H1 (cell line): ENCODE measurements around the gene GPSM3. TPM values are rescaled to one million over a fixed set of nuclear protein-coding genes. Genes with fewer than 3 reads are reported as not detected.

Experiments used
- CTCF ChIA-PET: fragments of 300-600 bp; sonication (Branson Sonifier 250); formaldehyde crosslinking; loops from one replicate; lab custom pipeline; 2021; ENCODE audit not compliant: partially characterized antibody; lab: Charles Lee
- POLR2A ChIA-PET: fragments of 300-600 bp; sonication (Branson Sonifier 250); formaldehyde crosslinking; loops from one replicate; lab custom pipeline; 2021; ENCODE audit warnings: inconsistent platforms; ENCODE audit not compliant: partially characterized antibody; lab: Charles Lee
- DNase-seq, 2 experiments: peaks; one replicate each; pipeline versions ENCODE4 v3.0.0 to v3.0.0-alpha.2; 2010 to 2022; ENCODE audit warnings: low spot score in 2 of 2, low read depth in 1 of 2, mixed read lengths in 1 of 2
- FAIRE-seq: peaks from 2 replicates; lab custom pipeline; 2011; peaks lifted over from hg19 to GRCh38; lab: Jason Lieb, UNC
- H2AFZ ChIP-seq: 2 replicates; pipeline ENCODE4 v1.8.1; 2012; ENCODE audit warnings: low read length, inconsistent platforms
- H2AK5ac ChIP-seq: 2 replicates; pipeline ENCODE4 v1.6.1; 2013; ENCODE audit warnings: low read depth, low read length
- H2BK120ac ChIP-seq: replicated peaks from 2 replicates; pipeline ENCODE3; 2013; ENCODE audit warnings: low read depth, low read length, inconsistent platforms
- H2BK12ac ChIP-seq: 2 replicates; pipeline ENCODE4 v1.6.1; 2013; ENCODE audit warnings: low read depth, low read length
- H2BK15ac ChIP-seq: 2 replicates; pipeline ENCODE4 v1.6.1; 2013; ENCODE audit warnings: low read length
- H2BK20ac ChIP-seq: 2 replicates; pipeline ENCODE4 v1.6.1; 2013; ENCODE audit warnings: low read length
- H2BK5ac ChIP-seq: 2 replicates; pipeline ENCODE4 v1.6.1; 2013; ENCODE audit warnings: low read depth, low read length
- H3K14ac ChIP-seq: 2 replicates; pipeline ENCODE4 v1.6.1; 2013; ENCODE audit warnings: inconsistent platforms; ENCODE audit not compliant: insufficient read length
- H3K18ac ChIP-seq: 2 replicates; pipeline ENCODE4 v1.6.1; 2013; ENCODE audit warnings: low read length; ENCODE audit errors: extremely low read depth
- H3K23ac ChIP-seq: 2 replicates; pipeline ENCODE4 v1.6.1; 2013; ENCODE audit warnings: inconsistent platforms; ENCODE audit not compliant: insufficient read length
- H3K23me2 ChIP-seq: 2 replicates; pipeline ENCODE4 v1.6.1; 2013; ENCODE audit warnings: low read depth, low read length
- H3K27ac ChIP-seq: 2 replicates; pipeline ENCODE4 v1.6.1; 2011; ENCODE audit warnings: low read depth, low read length, inconsistent platforms
- H3K27me3 ChIP-seq, 4 experiments: replicated peaks in 1 of 4; 1 replicate in 1 of 4; 2 replicates in 3 of 4; pipeline versions ENCODE4 v1.6.1 to v1.8.1; 2011 to 2013; ENCODE audit warnings: low read length in 3 of 4, mild to moderate bottlenecking in 3 of 4, inconsistent platforms in 2 of 4, mixed read lengths in 2 of 4, moderate library complexity in 1 of 4; ENCODE audit not compliant: control insufficient read depth in 3 of 4, insufficient read depth in 3 of 4; ENCODE audit errors: extremely low read depth in 1 of 4
- H3K36me3 ChIP-seq, 4 experiments: 2 replicates each; pipeline versions ENCODE4 v1.6.1 to v1.8.1; 2011 to 2013; ENCODE audit warnings: mild to moderate bottlenecking in 4 of 4, low read length in 3 of 4, moderate library complexity in 2 of 4, control low read depth in 1 of 4, inconsistent platforms in 1 of 4; ENCODE audit not compliant: insufficient read depth in 4 of 4, control insufficient read depth in 2 of 4
- H3K4ac ChIP-seq: replicated peaks from 2 replicates; pipeline ENCODE3; 2013; ENCODE audit warnings: low read length, low read depth, mixed read lengths, inconsistent platforms; ENCODE audit not compliant: insufficient read length
- H3K4me1 ChIP-seq, 4 experiments: replicated peaks in 1 of 4; 1 replicate in 1 of 4; 2 replicates in 3 of 4; pipeline versions ENCODE4 v1.6.1 to v1.8.1; 2011 to 2013; ENCODE audit warnings: low read length in 3 of 4, inconsistent platforms in 2 of 4, mixed read lengths in 1 of 4; ENCODE audit not compliant: insufficient read depth in 4 of 4, control insufficient read depth in 3 of 4
- H3K4me2 ChIP-seq, 2 experiments: 2 replicates each; pipeline versions ENCODE4 v1.6.1 to v1.8.1; 2011 to 2013; ENCODE audit warnings: low read depth in 2 of 2, low read length in 2 of 2, control low read depth in 1 of 2, inconsistent platforms in 1 of 2, mild to moderate bottlenecking in 1 of 2; ENCODE audit not compliant: insufficient read depth in 1 of 2
- H3K4me3 ChIP-seq, 4 experiments: fragments of 200-600, 300-600 bp in 1 of 4; sonication (generic), shearing (Covaris generic), sonication (Bioruptor Twin) in 1 of 4; 2 replicates each; pipeline versions ENCODE4 v1.5.1 to v1.8.1; 2011 to 2016; ENCODE audit warnings: low read length in 4 of 4, low read depth in 3 of 4, control low read depth in 2 of 4, inconsistent platforms in 2 of 4, mild to moderate bottlenecking in 2 of 4, mixed read lengths in 1 of 4, moderate library complexity in 1 of 4; ENCODE audit not compliant: insufficient read depth in 2 of 4; ENCODE audit errors: extremely low read depth in 1 of 4
- H3K56ac ChIP-seq: replicated peaks from 2 replicates; pipeline ENCODE3; 2013; ENCODE audit warnings: low read depth, mild to moderate bottlenecking, mixed read lengths, low read length, inconsistent platforms; ENCODE audit not compliant: insufficient read length
- H3K79me1 ChIP-seq: 2 replicates; pipeline ENCODE4 v1.6.1; 2013; ENCODE audit warnings: low read depth, low read length, control low read depth
- H3K79me2 ChIP-seq, 2 experiments: 2 replicates each; pipeline versions ENCODE4 v1.6.1 to v1.8.1; 2012 to 2013; ENCODE audit warnings: low read length in 2 of 2, mild to moderate bottlenecking in 2 of 2, inconsistent platforms in 1 of 2; ENCODE audit not compliant: insufficient read depth in 2 of 2, control insufficient read depth in 1 of 2
- H3K9ac ChIP-seq, 4 experiments: replicated peaks in 1 of 4; 1 replicate in 1 of 4; 2 replicates in 3 of 4; pipeline versions ENCODE4 v1.6.1 to v1.8.1; 2011 to 2013; ENCODE audit warnings: low read depth in 3 of 4, low read length in 3 of 4, control low read depth in 2 of 4, mild to moderate bottlenecking in 2 of 4, moderate library complexity in 2 of 4, inconsistent platforms in 1 of 4; ENCODE audit errors: extremely low read depth in 1 of 4
- H3K9me3 ChIP-seq, 2 experiments: 2 replicates each; pipeline versions ENCODE4 v1.6.1 to v1.8.1; 2012 to 2013; ENCODE audit warnings: mild to moderate bottlenecking in 2 of 2, moderate library complexity in 2 of 2, control low read depth in 1 of 2, inconsistent platforms in 1 of 2, low read depth in 1 of 2, low read length in 1 of 2, mixed read lengths in 1 of 2; ENCODE audit not compliant: insufficient read depth in 2 of 2
- H4K20me1 ChIP-seq, 2 experiments: replicated peaks in 1 of 2; 2 replicates each; pipeline versions ENCODE3 to v1.8.1; 2011 to 2013; ENCODE audit warnings: inconsistent platforms in 2 of 2, low read length in 2 of 2, mild to moderate bottlenecking in 1 of 2; ENCODE audit not compliant: insufficient read depth in 2 of 2, control insufficient read depth in 1 of 2
- H4K5ac ChIP-seq: 2 replicates; pipeline ENCODE4 v1.6.1; 2013; ENCODE audit warnings: low read length, low read depth, mixed read lengths, inconsistent platforms; ENCODE audit not compliant: insufficient read length
- H4K8ac ChIP-seq: 2 replicates; pipeline ENCODE4 v1.8.0; 2013; ENCODE audit warnings: mild to moderate bottlenecking, moderate library complexity, low read length, inconsistent platforms; ENCODE audit not compliant: insufficient read depth; ENCODE audit errors: extremely low read depth
- H4K91ac ChIP-seq: replicated peaks from 2 replicates; pipeline ENCODE3; 2013; ENCODE audit warnings: low read length, mixed read lengths, inconsistent platforms; ENCODE audit not compliant: insufficient read length
- CBX5 ChIP-seq: fragments of 300-800, 300-1000 bp; sonication (generic); IDR thresholded peaks from 2 replicates; pipeline ENCODE4 v1.7.1; 2016; ENCODE audit warnings: antibody characterized with exemption, low read length, low read depth
- CHD1 ChIP-seq: IDR thresholded peaks from 2 replicates; pipeline ENCODE4 v1.6.1; 2012; ENCODE audit warnings: low read depth, low read length, improper control_type of control experiment
- CTCF ChIP-seq, 3 experiments: IDR thresholded peaks; 1 replicate in 2 of 3; 2 replicates in 1 of 3; pipeline versions ENCODE4 v1.5.1 to v1.6.1; 2011; ENCODE audit warnings: low read length in 3 of 3, mild to moderate bottlenecking in 3 of 3, inconsistent platforms in 2 of 3, low read depth in 1 of 3, moderate library complexity in 1 of 3; ENCODE audit not compliant: insufficient read depth in 1 of 3; ENCODE audit errors: control extremely low read depth in 1 of 3
- EZH2 ChIP-seq: fragments of 200-600 bp; sonication (generic); IDR thresholded peaks from 2 replicates; pipeline ENCODE4 v1.7.1; 2012; ENCODE audit warnings: low read depth, mild to moderate bottlenecking, moderate library complexity, low read length, inconsistent platforms; ENCODE audit not compliant: severe bottlenecking
- JUN ChIP-seq: IDR thresholded peaks from 2 replicates; pipeline ENCODE4 v1.6.1; 2011; ENCODE audit warnings: low read depth, mild to moderate bottlenecking, improper control_type of control experiment, low read length
- KDM5A ChIP-seq: fragments of 200-600 bp; IDR thresholded peaks from 2 replicates; pipeline ENCODE4 v1.7.1; 2012; ENCODE audit warnings: mild to moderate bottlenecking, low read length, inconsistent platforms, mixed read lengths
- MAX ChIP-seq: IDR thresholded peaks from 2 replicates; pipeline ENCODE4 v1.6.1; 2012; ENCODE audit warnings: inconsistent platforms
- POLR2AphosphoS5 ChIP-seq: IDR thresholded peaks from 2 replicates; pipeline ENCODE4 v1.6.1; 2011; ENCODE audit warnings: low read depth, low read length
- SAP30 ChIP-seq: fragments of 300-600 bp; sonication (generic); IDR thresholded peaks from 2 replicates; pipeline ENCODE4 v1.7.1; 2012; ENCODE audit warnings: low read length, moderate library complexity, mild to moderate bottlenecking, inconsistent platforms; ENCODE audit not compliant: insufficient read depth, insufficient replicate concordance
- SIRT6 ChIP-seq: IDR thresholded peaks from one replicate; pipeline ENCODE4 v1.7.1; 2012; ENCODE audit warnings: low read length, inconsistent platforms
- YY1 ChIP-seq: IDR thresholded peaks from 2 replicates; pipeline ENCODE4 v1.6.1; 2011; ENCODE audit warnings: low read depth, mild to moderate bottlenecking, low read length
- WGBS, 2 experiments: shearing (Covaris generic) in 1 of 2; methylation state at CpG; one replicate each; pipeline versions ENCODE4 v1.1.6 to v1.1.7; 2013 to 2015; ENCODE audit warnings: low lambda C conversion rate in 2 of 2, mixed read lengths in 2 of 2, inconsistent platforms in 1 of 2, low coverage in 1 of 2, missing lambda C conversion rate in 1 of 2; ENCODE audit not compliant: insufficient replicate concordance in 2 of 2, insufficient coverage in 1 of 2, insufficient read length in 1 of 2; ENCODE audit errors: extremely low coverage in 1 of 2, missing lambda C conversion rate in 1 of 2; 5-methylcytosine and 5-hydroxymethylcytosine counted together
- polyA plus RNA-seq, 7 experiments: library from polyadenylated mRNA; depleted of rRNA in 3 of 7; stranded (reverse) in 5 of 7; unstranded in 2 of 7; fragments of >200 nt in 5 of 7; fragments of 200-250 nt in 2 of 7; gene quantifications; 1 replicate in 5 of 7; 2 replicates in 1 of 7; 4 replicates in 1 of 7; pipeline versions ENCODE4 v1.2.1 to v1.2.3, GENCODE V29; 2011 to 2013; ENCODE audit warnings: missing spikeins in 2 of 7, mixed read lengths in 2 of 7
- total RNA-seq: library from RNA; stranded (reverse); fragmentation: NEBNext Ultra II Directional; extraction: Animal tissue kit (Norgen Biotek cat#: 25700); gene quantifications from 2 replicates; pipeline ENCODE4 v1.2.1, GENCODE V29; 2021

GPSM3 gene
- total and polyA plus RNA-seq, 2 of the 8 experiments (the other 6 are each of a cell fraction or from before 2014, with no cell fraction given): 6.6 to 9.8 TPM

- no peaks in the 10 kb centered on the region for H3K9me3 ChIP-seq
- no peak for FAIRE-seq
- WGBS, 2 experiments: no CpG with 5 or more reads among the region's 23 CpGs
- no peak overlapping the region for H2BK120ac ChIP-seq
- no peaks in the 10 kb centered on the region for H3K27me3 ChIP-seq
- peaks cover 0 to 3% of the 10 kb centered on the region in 2 experiments for H4K20me1 ChIP-seq
- no peak overlapping the region for H2BK15ac ChIP-seq
- peak overlapping the region; percentile 30 to 87 (median 64) for H3K4me3 ChIP-seq
- no peak overlapping the region for H4K5ac ChIP-seq
- H3K9ac ChIP-seq: peak overlapping the region in 3 of 4 experiments; percentile 20 to 80 (median 44); a peak in 3 of 7 replicates
- no peak overlapping the region; the same call in 1 of the 2 replicates for H4K8ac ChIP-seq
- H2AK5ac ChIP-seq: no peak overlapping the region
- H3K27ac ChIP-seq: no peak overlapping the region; the same call in 1 of the 2 replicates
- H2BK12ac ChIP-seq: no peak overlapping the region
- H3K4me1 ChIP-seq: peaks cover 3 to 31% (median 16%) of the 10 kb centered on the region in 4 experiments
- no peak overlapping the region for H3K4ac ChIP-seq
- H3K56ac ChIP-seq: no peak overlapping the region
- POLR2A ChIA-PET: interaction anchor here (0.6 to 13.3 kb wide), 8 partner anchors 10 to 54 kb away, joined by 3 to 194 read pairs (median 4); partner anchors contain the start of genes AGPAT1, PRRT1 and RNF5
- H3K36me3 ChIP-seq: peaks cover 2 to 18% (median 14%) of the 10 kb centered on the region in 4 experiments; a peak in 7 of 8 replicates
- no peak overlapping the region for H2AFZ ChIP-seq
- peaks cover 5% of the 10 kb centered on the region for H3K23me2 ChIP-seq
- H3K79me1 ChIP-seq: peaks cover 2% of the 10 kb centered on the region; the same call in 1 of the 2 replicates
- H3K4me2 ChIP-seq: peak overlapping the region; percentile 81 to 90
- CTCF ChIA-PET: interaction anchor here (0.6 to 2.5 kb wide), 9 partner anchors 8 to 98 kb away, joined by 3 to 12 read pairs (median 5); partner anchors contain the start of genes AGPAT1 and RNF5
- H3K18ac ChIP-seq: no peak overlapping the region
- no peak overlapping the region for H3K23ac ChIP-seq
- H4K91ac ChIP-seq: no peak overlapping the region
- H2BK5ac ChIP-seq: no peak overlapping the region
- H3K14ac ChIP-seq: no peak overlapping the region
- peaks cover 0 to 13% of the 10 kb centered on the region in 2 experiments; a peak in 2 of 4 replicates for H3K79me2 ChIP-seq
- no peak overlapping the region for H2BK20ac ChIP-seq
- no peak for DNase-seq
- no peak for TF ChIP-seq SIRT6
- no peak for TF ChIP-seq KDM5A
- no peak for TF ChIP-seq POLR2AphosphoS5
- no peak for TF ChIP-seq JUN
- TF ChIP-seq EZH2: no peak
- no peak for TF ChIP-seq CHD1
- no peak for TF ChIP-seq CTCF (IDR thresholded peaks at IDR 0.05; ENCODE audit: control extremely low read depth in 1 of 3, insufficient read depth in 1 of 3, low read depth in 1 of 3, low read length in 3 of 3)
- TF ChIP-seq CBX5: no peak
- TF ChIP-seq YY1: no peak
- TF ChIP-seq MAX: no peak
- no peak for TF ChIP-seq SAP30
These were observed 2.7 kb downstream of the GPSM3 start for GRCh38 chr6:32189742-32190053.
